GM19351 (cell line): ENCODE measurements around the gene SLC2A14.

Experiments used
- ATAC-seq: cut with Tn5 transposase; IDR thresholded peaks from one replicate; pipeline ENCODE4 v1.9.1; 2021; ENCODE audit warnings: mild to moderate bottlenecking, moderate library complexity; ENCODE audit not compliant: unreplicated experiment

The SLC2A14 gene

DNA sequence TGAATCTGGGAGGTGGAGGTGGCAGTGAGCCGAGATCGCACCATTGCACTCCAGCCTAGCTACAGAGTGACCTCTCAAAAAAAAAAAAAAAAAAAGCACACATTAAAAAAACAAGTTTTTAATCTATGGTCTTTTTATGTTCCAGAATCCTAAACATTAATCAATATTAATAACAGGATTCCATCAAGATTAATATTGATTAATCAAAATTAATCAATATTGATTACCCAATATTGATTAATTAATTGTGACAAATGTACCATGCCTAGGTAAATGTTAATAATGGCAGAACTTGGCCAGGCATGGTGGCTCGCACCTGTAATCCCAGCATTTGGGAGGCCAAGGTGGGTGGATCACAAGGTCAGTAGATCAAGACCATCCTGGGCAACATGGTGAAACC, 91.4 kb downstream of the SLC2A14 start:
- ATAC-seq, result no peak

DNA sequence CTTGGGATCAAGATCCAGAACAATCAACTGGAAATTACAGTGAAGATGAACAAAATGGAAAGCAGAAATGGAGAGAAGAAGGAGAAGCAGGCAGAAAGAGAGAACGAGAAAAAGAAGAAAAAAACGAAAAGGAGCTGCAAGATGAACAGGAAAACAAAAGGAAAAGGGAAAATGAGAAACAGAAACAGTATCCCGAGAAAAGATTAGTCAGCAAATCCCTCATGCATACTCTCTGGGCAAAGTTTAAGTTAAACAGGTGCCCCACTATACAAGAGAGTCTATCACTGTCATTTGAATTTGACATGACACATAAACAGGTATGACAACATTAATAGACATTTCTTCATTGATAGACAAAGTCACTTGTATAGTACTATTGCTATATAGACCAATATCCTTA, 102.7 kb downstream of the SLC2A14 start:
- no peak for ATAC-seq
